Fibroblast of lung (primary cell): ENCODE data around the gene GCLC. TPM values are rescaled to one million over a fixed set of nuclear protein-coding genes. Genes with fewer than 3 reads are reported as not detected.

Experiments
- DNase-seq, 2 donors: peaks; one replicate each; pipeline versions ENCODE4 v3.0.0 to v3.0.0-alpha.2; 2010; ENCODE audit warnings: low read depth in 2 of 2
- H2AFZ ChIP-seq: 2 replicates; pipeline ENCODE4 v1.5.1; 2012; ENCODE audit warnings: low read length, control low read depth, inconsistent platforms
- H3K27ac ChIP-seq: 2 replicates; pipeline ENCODE4 v1.5.1; 2011; ENCODE audit warnings: low read length, control low read depth; ENCODE audit not compliant: insufficient read depth
- H3K27me3 ChIP-seq: 2 replicates; pipeline ENCODE4 v1.5.1; 2011; ENCODE audit warnings: mild to moderate bottlenecking, low read length; ENCODE audit not compliant: control insufficient read depth, insufficient read depth
- H3K36me3 ChIP-seq: 2 replicates; pipeline ENCODE4 v1.5.1; 2011; ENCODE audit warnings: low read length; ENCODE audit not compliant: control insufficient read depth, insufficient read depth
- H3K4me1 ChIP-seq: 2 replicates; pipeline ENCODE4 v1.5.1; 2011; ENCODE audit warnings: low read length; ENCODE audit not compliant: control insufficient read depth, insufficient read depth; ENCODE audit errors: extremely low read depth
- H3K4me2 ChIP-seq: 2 replicates; pipeline ENCODE4 v1.5.1; 2011; ENCODE audit warnings: low read length, control low read depth; ENCODE audit not compliant: insufficient read depth; ENCODE audit errors: extremely low read depth
- H3K4me3 ChIP-seq, 4 experiments: fragments of 200-600 bp in 1 of 4; sonication (generic) in 1 of 4; replicated peaks in 1 of 4; 2 replicates each; pipeline ENCODE4 v1.5.1; 2011 to 2016; ENCODE audit warnings: low read length in 4 of 4, low read depth in 3 of 4, mild to moderate bottlenecking in 3 of 4, control low read depth in 2 of 4, inconsistent platforms in 1 of 4, mixed read lengths in 1 of 4; ENCODE audit not compliant: insufficient read depth in 1 of 4; ENCODE audit errors: control extremely low read depth in 1 of 4
- H3K79me2 ChIP-seq: 2 replicates; pipeline ENCODE4 v1.5.1; 2012; ENCODE audit warnings: mild to moderate bottlenecking, low read length, inconsistent platforms; ENCODE audit not compliant: control insufficient read depth, insufficient read depth
- H3K9ac ChIP-seq: 2 replicates; pipeline ENCODE4 v1.5.1; 2011; ENCODE audit warnings: mild to moderate bottlenecking, low read length, control low read depth; ENCODE audit not compliant: insufficient read depth
- H3K9me3 ChIP-seq: 2 replicates; pipeline ENCODE4 v1.5.1; 2012; ENCODE audit warnings: low read depth, low read length; ENCODE audit not compliant: control insufficient read depth, insufficient read depth
- H4K20me1 ChIP-seq: 2 replicates; pipeline ENCODE4 v1.5.1; 2011; ENCODE audit warnings: low read length; ENCODE audit not compliant: control insufficient read depth, insufficient read depth; ENCODE audit errors: extremely low read depth
- CTCF ChIP-seq, 2 donors: IDR thresholded peaks in 1 of 2; conservative IDR thresholded peaks in 1 of 2; 1 replicate in 1 of 2; 2 replicates in 1 of 2; pipeline ENCODE4 v1.5.1; 2011 to 2012; ENCODE audit warnings: low read length in 2 of 2, control low read depth in 1 of 2, inconsistent platforms in 1 of 2, low read depth in 1 of 2, mild to moderate bottlenecking in 1 of 2
- EZH2 ChIP-seq: IDR thresholded peaks from 2 replicates; pipeline ENCODE4 v1.5.1; 2012; ENCODE audit warnings: low read length, control low read depth, mild to moderate bottlenecking; ENCODE audit errors: missing control alignments
- polyA plus RNA-seq, 2 donors: library from polyadenylated mRNA; depleted of rRNA in 1 of 2; stranded (reverse) in 1 of 2; unstranded in 1 of 2; fragments of >200 nt; gene quantifications; 2 replicates each; pipeline ENCODE4 v1.2.1, GENCODE V29; 2011 to 2012; ENCODE audit warnings: missing spikeins in 1 of 2
- total RNA-seq: library from RNA; depleted of rRNA; stranded (reverse); fragments of >200 nt; gene quantifications from 2 replicates; pipeline ENCODE4 v1.2.1, GENCODE V29; 2014

The GCLC gene
- total and polyA plus RNA-seq, 2 donors (not counting 1 experiment from before 2014, with no cell fraction given) = 16.0 to 31.4 TPM

- Histone ChIP-seq H3K27me3 (no peaks in the 10 kb centered on the region), H3K79me2 (no peaks in the 10 kb centered on the region), H3K36me3 (no peaks in the 10 kb centered on the region), H3K9me3 (no peaks in the 10 kb centered on the region), H3K4me2 (no peak overlapping the region), H3K4me3 (no peak overlapping the region), H2AFZ (no peak overlapping the region), H3K4me1 (no peaks in the 10 kb centered on the region), H3K9ac (no peak overlapping the region), H4K20me1 (no peaks in the 10 kb centered on the region), H3K27ac (no peak overlapping the region)
- no peak for DNase-seq
- TF ChIP-seq CTCF (conservative IDR thresholded peaks at IDR 0.05 in 1 of 2, IDR thresholded peaks at IDR 0.05 in 1 of 2; ENCODE audit: low read depth in 1 of 2, low read length in 2 of 2) = no peak
- no peak for TF ChIP-seq EZH2
Observed at GRCh38 chr6:53451165-53451564, 93.7 kb downstream of the GCLC start.

DNA sequence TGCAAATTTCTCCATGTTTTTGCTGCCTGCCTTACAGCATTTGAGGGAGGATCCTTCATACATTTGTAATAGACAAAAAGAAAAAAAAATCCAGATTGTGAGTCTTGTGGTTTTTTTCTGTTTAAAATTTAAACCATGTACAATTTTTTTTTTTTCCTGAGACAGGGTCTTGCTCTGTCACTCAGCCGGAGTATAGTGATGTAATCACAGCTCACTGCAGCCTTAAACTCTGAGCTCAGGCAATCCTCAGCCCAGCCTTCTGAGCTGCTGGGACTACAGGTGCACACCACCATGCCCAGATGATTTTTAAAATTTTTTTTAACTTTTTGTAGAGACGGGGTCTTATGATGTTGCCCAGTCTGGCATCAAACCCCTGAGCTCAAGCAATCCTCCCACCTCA, 97.0 kb downstream of the GCLC start:
- Histone ChIP-seq H3K4me3 (no peak overlapping the region), H3K9me3 (no peaks in the 10 kb centered on the region), H4K20me1 (no peaks in the 10 kb centered on the region), H3K4me1 (no peaks in the 10 kb centered on the region), H3K79me2 (no peaks in the 10 kb centered on the region), H3K36me3 (no peaks in the 10 kb centered on the region), H2AFZ (no peak overlapping the region), H3K27ac (no peak overlapping the region), H3K9ac (no peak overlapping the region), H3K27me3 (no peaks in the 10 kb centered on the region), H3K4me2 (no peak overlapping the region)
- DNase-seq = no peak
- TF ChIP-seq CTCF (conservative IDR thresholded peaks at IDR 0.05 in 1 of 2, IDR thresholded peaks at IDR 0.05 in 1 of 2; ENCODE audit: low read depth in 1 of 2, low read length in 2 of 2) (no peak), EZH2 (no peak)

Other genes with a start within 250 kb of the GCLC start
- gene ELOVL5, start 196.2 kb downstream of the GCLC start, total RNA-seq = 61.6 and 67.7 TPM in 2 replicates
- 71.6 and 96.7 TPM in 2 replicates for gene ELOVL5, start 196.2 kb downstream of the GCLC start, polyA plus RNA-seq
- gene KLHL31, start 120.7 kb upstream of the GCLC start, total RNA-seq = under 0.01 TPM in 1 of 2 replicates, not detected in the other
- 0.01 TPM in 2 replicates for gene KLHL31, start 120.7 kb upstream of the GCLC start, polyA plus RNA-seq
- gene LRRC1, start 249.9 kb upstream of the GCLC start, total RNA-seq = 7.2 and 12.1 TPM in 2 replicates
- gene LRRC1, start 249.9 kb upstream of the GCLC start, polyA plus RNA-seq = 3.8 and 9.3 TPM in 2 replicates